Measurements from ENCODE around the gene ASCL5.

The ASCL5 gene

DNA sequence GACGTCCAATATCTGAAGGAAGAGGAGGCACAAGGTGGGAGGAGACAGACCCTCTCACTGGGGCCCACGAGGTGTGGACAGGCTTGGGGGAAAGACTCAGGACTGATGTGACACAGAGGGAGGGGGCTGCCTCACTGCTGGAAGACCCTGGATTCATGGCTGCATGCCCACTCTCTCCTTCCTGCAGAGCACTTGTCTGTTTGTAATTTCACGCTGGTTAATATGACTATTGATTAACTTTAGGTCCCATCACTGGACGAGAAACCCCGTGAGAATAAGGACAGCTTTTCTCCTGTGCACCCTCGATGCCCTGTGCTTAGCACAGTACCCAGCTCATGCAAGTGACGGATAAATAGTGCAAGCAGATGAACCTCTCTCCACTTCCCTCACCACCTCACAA is 49.9 kb downstream of the ASCL5 start:
- Histone ChIP-seq H3K4me3 (ENCODE audit: control insufficient read depth in 1 of 7, extremely low read depth in 1 of 7, insufficient read depth in 4 of 7, low read depth in 2 of 7, low read length in 6 of 7) (no peak overlapping the region), H3K27ac (ENCODE audit: insufficient read depth in 1 of 2, low read depth in 1 of 2, low read length in 2 of 2, poor library complexity in 1 of 2, severe bottlenecking in 2 of 2) (no peak overlapping the region), H3K36me3 (ENCODE audit: control insufficient read depth in 4 of 4, insufficient read depth in 4 of 4, low read length in 3 of 4) (no peaks in the 10 kb centered on the region), H3K9me3 (ENCODE audit: control extremely low read depth in 1 of 5, control insufficient read depth in 4 of 5, insufficient read depth in 2 of 5, low read depth in 1 of 5, low read length in 4 of 5) (no peaks in the 10 kb centered on the region), H3K27me3 (replicated peaks in 2 of 5; ENCODE audit: control insufficient read depth in 4 of 5, insufficient read depth in 5 of 5, low read length in 4 of 5) (peaks cover 0 to 3% (median 0%) of the 10 kb centered on the region in 5 experiments), H3K4me1 (ENCODE audit: control extremely low read depth in 1 of 4, control insufficient read depth in 4 of 4, insufficient read depth in 4 of 4, low read length in 3 of 4) (no peaks in the 10 kb centered on the region)
- WGBS (ENCODE audit: insufficient coverage): 89% methylated on average over 7 of the region's 7 CpGs
- ChIA-PET POLR2A (no interaction called here), CTCF (interaction anchor here (1.7 kb wide), 1 partner anchor 9 kb away, joined by 5 read pairs; no protein-coding TSS in a partner anchor)
- DNase-seq: no peak

DNA sequence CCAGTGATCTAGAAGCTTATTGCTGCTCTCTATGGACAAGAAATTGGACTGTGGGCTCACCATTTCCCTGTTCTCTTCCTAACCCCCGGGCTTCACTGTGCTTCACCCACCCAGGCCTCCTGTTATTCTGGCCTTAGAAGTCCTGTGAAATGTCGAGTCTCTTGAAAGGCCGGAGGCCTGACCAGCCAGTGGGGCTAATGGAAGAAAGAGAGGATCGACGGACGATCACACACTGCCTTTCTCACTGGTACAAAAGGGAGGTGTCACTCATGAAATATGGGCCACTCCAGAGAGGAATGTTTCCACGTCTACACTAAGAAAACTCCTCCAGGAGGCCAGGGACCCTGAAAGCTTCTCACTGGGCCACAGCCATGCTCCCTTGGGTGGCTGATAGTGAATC is 50.9 kb downstream of the ASCL5 start:
- Histone ChIP-seq H3K27me3 (replicated peaks in 2 of 5; ENCODE audit: control insufficient read depth in 4 of 5, insufficient read depth in 5 of 5, low read length in 4 of 5) (peaks cover 0 to 3% (median 0%) of the 10 kb centered on the region in 5 experiments), H3K27ac (ENCODE audit: insufficient read depth in 1 of 2, low read depth in 1 of 2, low read length in 2 of 2, poor library complexity in 1 of 2, severe bottlenecking in 2 of 2) (no peak overlapping the region), H3K9me3 (ENCODE audit: control extremely low read depth in 1 of 5, control insufficient read depth in 4 of 5, insufficient read depth in 2 of 5, low read depth in 1 of 5, low read length in 4 of 5) (no peaks in the 10 kb centered on the region), H3K4me3 (ENCODE audit: control insufficient read depth in 1 of 7, extremely low read depth in 1 of 7, insufficient read depth in 4 of 7, low read depth in 2 of 7, low read length in 6 of 7) (no peak overlapping the region), H3K4me1 (ENCODE audit: control extremely low read depth in 1 of 4, control insufficient read depth in 4 of 4, insufficient read depth in 4 of 4, low read length in 3 of 4) (peaks cover 0 to 2% (median 0%) of the 10 kb centered on the region in 4 experiments), H3K36me3 (ENCODE audit: control insufficient read depth in 4 of 4, insufficient read depth in 4 of 4, low read length in 3 of 4) (no peaks in the 10 kb centered on the region)
- 88% methylated on average over 6 of the region's 7 CpGs for WGBS (ENCODE audit: insufficient coverage)
- CTCF ChIA-PET: interaction anchor here (1.7 kb wide), 1 partner anchor 10 kb away, joined by 5 read pairs; no protein-coding TSS in a partner anchor
- DNase-seq: no peak
- POLR2A ChIA-PET: no interaction called here

DNA sequence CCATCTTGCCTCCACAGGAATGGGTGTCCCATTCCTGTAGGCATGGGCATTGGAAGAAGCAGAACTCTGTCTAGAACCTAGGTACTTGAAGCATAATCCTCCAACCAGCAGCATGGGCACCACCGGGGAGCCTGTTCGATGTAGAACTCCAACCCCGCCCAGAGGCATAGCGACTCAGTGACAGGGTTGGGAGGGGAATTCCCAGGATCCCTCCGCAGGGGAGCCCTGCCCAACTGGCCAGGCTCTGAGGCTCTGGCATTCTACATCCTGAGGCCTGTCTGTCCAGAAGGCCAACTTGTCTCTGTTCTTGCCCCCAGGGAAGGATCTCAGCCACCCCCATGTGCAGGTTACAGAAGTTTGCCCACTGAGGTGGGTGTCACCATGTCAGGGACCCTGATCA is 53.0 kb downstream of the ASCL5 start:
- Histone ChIP-seq H3K4me1 (ENCODE audit: control extremely low read depth in 1 of 4, control insufficient read depth in 4 of 4, insufficient read depth in 4 of 4, low read length in 3 of 4) (peaks cover 0 to 2% (median 0%) of the 10 kb centered on the region in 4 experiments), H3K27ac (ENCODE audit: insufficient read depth in 1 of 2, low read depth in 1 of 2, low read length in 2 of 2, poor library complexity in 1 of 2, severe bottlenecking in 2 of 2) (no peak overlapping the region), H3K4me3 (ENCODE audit: control insufficient read depth in 1 of 7, extremely low read depth in 1 of 7, insufficient read depth in 4 of 7, low read depth in 2 of 7, low read length in 6 of 7) (no peak overlapping the region), H3K27me3 (replicated peaks in 2 of 5; ENCODE audit: control insufficient read depth in 4 of 5, insufficient read depth in 5 of 5, low read length in 4 of 5) (peaks cover 0 to 2% (median 0%) of the 10 kb centered on the region in 5 experiments), H3K36me3 (ENCODE audit: control insufficient read depth in 4 of 4, insufficient read depth in 4 of 4, low read length in 3 of 4) (no peaks in the 10 kb centered on the region), H3K9me3 (ENCODE audit: control extremely low read depth in 1 of 5, control insufficient read depth in 4 of 5, insufficient read depth in 2 of 5, low read depth in 1 of 5, low read length in 4 of 5) (no peaks in the 10 kb centered on the region)
- ChIA-PET CTCF (interaction anchor here (0.8 to 1.6 kb wide), 2 partner anchors 10 to 11 kb away, joined by 3 to 4 read pairs; no protein-coding TSS in a partner anchor), POLR2A (no interaction called here)
- 85% methylated on average over 5 of the region's 5 CpGs for WGBS (ENCODE audit: insufficient coverage)
- no peak for DNase-seq

DNA sequence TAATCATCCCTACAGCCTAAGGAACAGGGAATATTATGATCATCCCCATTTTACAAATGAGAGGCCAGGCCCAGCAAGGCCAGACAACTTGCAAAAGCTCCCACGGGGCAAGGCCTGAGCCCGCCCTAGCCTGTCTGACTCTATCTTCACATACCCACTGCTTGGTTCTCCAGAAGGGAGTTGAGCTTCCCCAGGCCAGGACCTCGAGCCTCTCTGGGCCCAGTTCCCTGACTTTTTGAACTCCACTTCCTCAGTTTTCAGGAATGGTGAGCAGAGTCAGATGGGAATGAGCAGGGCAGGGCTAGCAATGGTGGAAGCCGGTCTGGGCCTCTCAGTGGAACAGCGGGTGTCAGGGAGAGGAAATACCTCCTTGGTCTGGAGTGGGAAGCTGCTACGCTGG is 54.1 kb downstream of the ASCL5 start:
- peaks cover 0 to 2% (median 0%) of the 10 kb centered on the region in 5 experiments for H3K27me3 ChIP-seq (replicated peaks in 2 of 5; ENCODE audit: control insufficient read depth in 4 of 5, insufficient read depth in 5 of 5, low read length in 4 of 5)
- peaks cover 0 to 2% (median 0%) of the 10 kb centered on the region in 4 experiments for H3K4me1 ChIP-seq (ENCODE audit: control extremely low read depth in 1 of 4, control insufficient read depth in 4 of 4, insufficient read depth in 4 of 4, low read length in 3 of 4)
- POLR2A ChIA-PET: no interaction called here
- 100% methylated on average over 6 of the region's 6 CpGs for WGBS (ENCODE audit: insufficient coverage)
- H3K36me3 ChIP-seq (ENCODE audit: control insufficient read depth in 4 of 4, insufficient read depth in 4 of 4, low read length in 3 of 4): no peaks in the 10 kb centered on the region
- H3K27ac ChIP-seq (ENCODE audit: insufficient read depth in 1 of 2, low read depth in 1 of 2, low read length in 2 of 2, poor library complexity in 1 of 2, severe bottlenecking in 2 of 2): no peak overlapping the region
- no peak for DNase-seq
- CTCF ChIA-PET: interaction anchor here (0.9 to 1.4 kb wide), 2 partner anchors 14 to 101 kb away, joined by 3 to 4 read pairs; no protein-coding TSS in a partner anchor
- H3K9me3 ChIP-seq (ENCODE audit: control extremely low read depth in 1 of 5, control insufficient read depth in 4 of 5, insufficient read depth in 2 of 5, low read depth in 1 of 5, low read length in 4 of 5): no peaks in the 10 kb centered on the region
- H3K4me3 ChIP-seq (ENCODE audit: control insufficient read depth in 1 of 7, extremely low read depth in 1 of 7, insufficient read depth in 4 of 7, low read depth in 2 of 7, low read length in 6 of 7): no peak overlapping the region

DNA sequence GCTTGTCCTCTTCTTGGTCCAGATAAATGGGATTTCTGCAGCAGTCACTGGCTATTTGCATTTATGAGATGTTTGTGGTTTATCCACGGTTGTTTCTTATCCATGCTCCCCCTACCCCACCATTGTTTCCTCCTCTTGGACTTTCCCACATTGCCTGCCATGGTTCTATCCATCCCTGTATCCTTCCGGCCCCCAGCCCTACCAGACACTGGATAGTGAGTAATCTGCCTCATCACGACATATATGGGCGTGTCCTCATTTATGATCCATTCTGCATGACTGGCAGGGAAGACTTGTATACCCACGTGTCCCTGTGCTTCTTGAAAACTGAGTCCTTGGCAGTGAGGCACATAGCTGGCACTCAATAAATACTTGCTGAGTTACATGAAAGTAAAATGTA is 54.8 kb downstream of the ASCL5 start:
- no peak for DNase-seq
- Histone ChIP-seq H3K9me3 (ENCODE audit: control extremely low read depth in 1 of 5, control insufficient read depth in 4 of 5, insufficient read depth in 2 of 5, low read depth in 1 of 5, low read length in 4 of 5) (no peaks in the 10 kb centered on the region), H3K27ac (ENCODE audit: insufficient read depth in 1 of 2, low read depth in 1 of 2, low read length in 2 of 2, poor library complexity in 1 of 2, severe bottlenecking in 2 of 2) (no peak overlapping the region), H3K27me3 (replicated peaks in 2 of 5; ENCODE audit: control insufficient read depth in 4 of 5, insufficient read depth in 5 of 5, low read length in 4 of 5) (peaks cover 0 to 2% (median 0%) of the 10 kb centered on the region in 5 experiments), H3K4me1 (ENCODE audit: control extremely low read depth in 1 of 4, control insufficient read depth in 4 of 4, insufficient read depth in 4 of 4, low read length in 3 of 4) (peaks cover 0 to 2% (median 0%) of the 10 kb centered on the region in 4 experiments), H3K36me3 (ENCODE audit: control insufficient read depth in 4 of 4, insufficient read depth in 4 of 4, low read length in 3 of 4) (no peaks in the 10 kb centered on the region), H3K4me3 (ENCODE audit: control insufficient read depth in 1 of 7, extremely low read depth in 1 of 7, insufficient read depth in 4 of 7, low read depth in 2 of 7, low read length in 6 of 7) (no peak overlapping the region)
- CTCF ChIA-PET: interaction anchor here (0.9 to 1.4 kb wide), 2 partner anchors 14 to 101 kb away, joined by 3 to 4 read pairs; no protein-coding TSS in a partner anchor
- WGBS (ENCODE audit: insufficient coverage): 86% methylated on average over 5 of the region's 5 CpGs
- POLR2A ChIA-PET: no interaction called here

GRCh38 chr1:201069636-201070035 is 57.3 kb downstream of the ASCL5 start:
- 90% methylated on average over 2 of the region's 3 CpGs for WGBS (ENCODE audit: insufficient coverage)
- Histone ChIP-seq H3K27ac (ENCODE audit: insufficient read depth in 1 of 2, low read depth in 1 of 2, low read length in 2 of 2, poor library complexity in 1 of 2, severe bottlenecking in 2 of 2) (no peak overlapping the region), H3K36me3 (ENCODE audit: control insufficient read depth in 4 of 4, insufficient read depth in 4 of 4, low read length in 3 of 4) (no peaks in the 10 kb centered on the region), H3K4me1 (ENCODE audit: control extremely low read depth in 1 of 4, control insufficient read depth in 4 of 4, insufficient read depth in 4 of 4, low read length in 3 of 4) (peaks cover 0 to 2% (median 0%) of the 10 kb centered on the region in 4 experiments), H3K9me3 (ENCODE audit: control extremely low read depth in 1 of 5, control insufficient read depth in 4 of 5, insufficient read depth in 2 of 5, low read depth in 1 of 5, low read length in 4 of 5) (no peaks in the 10 kb centered on the region), H3K27me3 (replicated peaks in 2 of 5; ENCODE audit: control insufficient read depth in 4 of 5, insufficient read depth in 5 of 5, low read length in 4 of 5) (peaks cover 0 to 2% (median 0%) of the 10 kb centered on the region in 5 experiments), H3K4me3 (ENCODE audit: control insufficient read depth in 1 of 7, extremely low read depth in 1 of 7, insufficient read depth in 4 of 7, low read depth in 2 of 7, low read length in 6 of 7) (no peak overlapping the region)
- no peak for DNase-seq
- ChIA-PET CTCF (no interaction called here), POLR2A (no interaction called here)

- no peak overlapping the region for H3K27ac ChIP-seq (ENCODE audit: insufficient read depth in 1 of 2, low read depth in 1 of 2, low read length in 2 of 2, poor library complexity in 1 of 2, severe bottlenecking in 2 of 2)
- ChIA-PET CTCF (no interaction called here), POLR2A (no interaction called here)
- 97% methylated on average over 4 of the region's 4 CpGs for WGBS (ENCODE audit: insufficient coverage)
- H3K9me3 ChIP-seq (ENCODE audit: control extremely low read depth in 1 of 5, control insufficient read depth in 4 of 5, insufficient read depth in 2 of 5, low read depth in 1 of 5, low read length in 4 of 5): no peaks in the 10 kb centered on the region
- H3K36me3 ChIP-seq (ENCODE audit: control insufficient read depth in 4 of 4, insufficient read depth in 4 of 4, low read length in 3 of 4): no peaks in the 10 kb centered on the region
- no peak overlapping the region for H3K4me3 ChIP-seq (ENCODE audit: control insufficient read depth in 1 of 7, extremely low read depth in 1 of 7, insufficient read depth in 4 of 7, low read depth in 2 of 7, low read length in 6 of 7)
- H3K27me3 ChIP-seq (replicated peaks in 2 of 5; ENCODE audit: control insufficient read depth in 4 of 5, insufficient read depth in 5 of 5, low read length in 4 of 5): peaks cover 0 to 3% (median 0%) of the 10 kb centered on the region in 5 experiments
- no peak for DNase-seq
- peaks cover 0 to 2% (median 0%) of the 10 kb centered on the region in 4 experiments for H3K4me1 ChIP-seq (ENCODE audit: control extremely low read depth in 1 of 4, control insufficient read depth in 4 of 4, insufficient read depth in 4 of 4, low read length in 3 of 4)
These were observed 58.0 kb downstream of the ASCL5 start for GRCh38 chr1:201068976-201069375.

Measured in common myeloid progenitor, CD34-positive (primary cell).